ENCODE results near the gene CDH4. TPM values are rescaled to one million over a fixed set of nuclear protein-coding genes. Genes with fewer than 3 reads are reported as not detected.
A peak's percentile ranks its signal among the peaks of the same experiment; 100 is the strongest.
"Not testable (repeated sequence)": the region's sequence is repeated elsewhere in the genome, so short reads cannot be mapped to it uniquely, and the experiment has no call there.

Gene CDH4
- total RNA-seq, 1 donor from 2014 or later = 2.9 TPM

GRCh38 chr20:61980647-61981583 lies 728.9 kb downstream of the CDH4 start:
- no peaks in the 10 kb centered on the region for H3K79me2 ChIP-seq (ENCODE audit: low read depth)
- H3K9me3 ChIP-seq (ENCODE audit: low read depth) = no peaks in the 10 kb centered on the region
- H3K27me3 ChIP-seq = no peaks in the 10 kb centered on the region
- H3K4me1 ChIP-seq = peaks cover 5% of the 10 kb centered on the region
- H3K27ac ChIP-seq = no peak overlapping the region
- H3K9ac ChIP-seq = no peak overlapping the region
- peaks cover 2% of the 10 kb centered on the region for H3K27me3 Mint-ChIP-seq (ENCODE audit: insufficient read depth, low read depth)
- peaks cover 20% of the 10 kb centered on the region for H3K4me1 Mint-ChIP-seq
- no peak overlapping the region for H3K4me3 ChIP-seq
- H3K27ac Mint-ChIP-seq = peak overlapping the region; percentile 17
- H3K9me3 Mint-ChIP-seq = no peaks in the 10 kb centered on the region
- H3K4me3 Mint-ChIP-seq = peak overlapping the region; percentile 30
- DNase-seq (ENCODE audit: low spot score) = peak; percentile 60
- no peaks in the 10 kb centered on the region for H3K36me3 ChIP-seq
- TF ChIP-seq EZH2phosphoT487 (IDR thresholded peaks at IDR 0.05) (no peak), EZH2 (IDR thresholded peaks at IDR 0.05) (no peak)
- TF ChIP-seq, protein P1, sequence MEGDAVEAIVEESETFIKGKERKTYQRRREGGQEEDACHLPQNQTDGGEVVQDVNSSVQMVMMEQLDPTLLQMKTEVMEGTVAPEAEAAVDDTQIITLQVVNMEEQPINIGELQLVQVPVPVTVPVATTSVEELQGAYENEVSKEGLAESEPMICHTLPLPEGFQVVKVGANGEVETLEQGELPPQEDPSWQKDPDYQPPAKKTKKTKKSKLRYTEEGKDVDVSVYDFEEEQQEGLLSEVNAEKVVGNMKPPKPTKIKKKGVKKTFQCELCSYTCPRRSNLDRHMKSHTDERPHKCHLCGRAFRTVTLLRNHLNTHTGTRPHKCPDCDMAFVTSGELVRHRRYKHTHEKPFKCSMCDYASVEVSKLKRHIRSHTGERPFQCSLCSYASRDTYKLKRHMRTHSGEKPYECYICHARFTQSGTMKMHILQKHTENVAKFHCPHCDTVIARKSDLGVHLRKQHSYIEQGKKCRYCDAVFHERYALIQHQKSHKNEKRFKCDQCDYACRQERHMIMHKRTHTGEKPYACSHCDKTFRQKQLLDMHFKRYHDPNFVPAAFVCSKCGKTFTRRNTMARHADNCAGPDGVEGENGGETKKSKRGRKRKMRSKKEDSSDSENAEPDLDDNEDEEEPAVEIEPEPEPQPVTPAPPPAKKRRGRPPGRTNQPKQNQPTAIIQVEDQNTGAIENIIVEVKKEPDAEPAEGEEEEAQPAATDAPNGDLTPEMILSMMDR (IDR thresholded peaks at IDR 0.05) = peak; percentile 46
- peaks cover 20% of the 10 kb centered on the region for H3K36me3 Mint-ChIP-seq
- no peaks in the 10 kb centered on the region for H3F3A ChIP-seq (ENCODE audit: low read depth)
- H3K4me2 ChIP-seq = no peak overlapping the region
- H2AFZ ChIP-seq (replicated peaks) = no peak overlapping the region
- peaks cover 26% of the 10 kb centered on the region for H4K20me1 ChIP-seq (ENCODE audit: low read depth)

- not testable (repeated sequence) for H3K27me3 ChIP-seq; H3K4me3 Mint-ChIP-seq; H3K4me3 ChIP-seq; H3K27ac ChIP-seq; H2AFZ ChIP-seq (replicated peaks); DNase-seq (ENCODE audit: low spot score); H3K4me1 ChIP-seq; H3F3A ChIP-seq (ENCODE audit: low read depth); H3K9me3 Mint-ChIP-seq; H3K9me3 ChIP-seq (ENCODE audit: low read depth); H3K9ac ChIP-seq; H3K36me3 ChIP-seq; H3K27ac Mint-ChIP-seq; H3K27me3 Mint-ChIP-seq (ENCODE audit: insufficient read depth, low read depth); H3K79me2 ChIP-seq (ENCODE audit: low read depth); H3K4me2 ChIP-seq
- Mint-ChIP-seq H3K4me1 (peaks cover 18% of the 10 kb centered on the region), H3K36me3 (peaks cover 23% of the 10 kb centered on the region)
- H4K20me1 ChIP-seq (ENCODE audit: low read depth) = peaks cover 20% of the 10 kb centered on the region
Observed at GRCh38 chr20:61981691-61982090, 729.6 kb downstream of the CDH4 start.

DNA sequence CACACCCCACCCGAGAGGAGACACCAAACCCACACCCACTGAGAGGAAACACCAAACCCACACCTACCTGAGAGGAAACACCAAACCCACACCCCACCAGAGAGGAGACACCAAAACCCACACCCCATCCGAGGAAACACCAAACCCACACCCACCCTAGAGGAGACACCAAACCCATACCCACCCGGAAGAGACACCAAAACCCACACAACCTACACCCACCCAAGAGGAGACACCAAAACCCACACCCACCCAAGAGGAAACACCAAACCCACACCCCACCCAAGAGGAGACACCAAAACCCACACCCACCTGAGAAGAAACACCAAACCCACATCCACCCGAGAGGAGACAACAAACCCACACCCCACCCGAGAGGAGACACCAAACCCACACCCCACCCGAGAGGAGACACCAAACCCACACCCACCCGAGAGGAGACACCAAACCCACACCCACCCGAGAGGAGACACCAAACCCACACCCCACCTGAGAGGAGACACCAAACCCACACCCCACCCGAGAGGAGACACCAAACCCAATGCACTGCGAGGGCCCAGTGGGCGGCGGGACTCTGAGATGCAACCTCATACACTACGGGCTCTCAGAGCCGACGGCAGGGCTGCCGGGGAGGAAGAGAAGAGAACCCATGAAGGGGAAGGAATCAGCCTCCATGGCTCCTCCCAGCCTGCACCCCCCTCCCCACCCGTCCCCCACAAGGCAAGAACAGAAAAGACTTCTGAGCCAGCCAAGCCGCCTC lies 730.3 kb downstream of the CDH4 start:
- DNase-seq (ENCODE audit: low spot score) = no peak
- no peak overlapping the region for H3K4me3 Mint-ChIP-seq
- H3F3A ChIP-seq (ENCODE audit: low read depth) = no peaks in the 10 kb centered on the region
- H3K27ac Mint-ChIP-seq = no peak overlapping the region
- H3K36me3 Mint-ChIP-seq = peaks cover 27% of the 10 kb centered on the region
- no peak overlapping the region for H3K27ac ChIP-seq
- H3K27me3 ChIP-seq = no peaks in the 10 kb centered on the region
- H3K4me3 ChIP-seq = no peak overlapping the region
- no peaks in the 10 kb centered on the region for H3K36me3 ChIP-seq
- H3K4me1 ChIP-seq = no peaks in the 10 kb centered on the region
- no peaks in the 10 kb centered on the region for H3K9me3 ChIP-seq (ENCODE audit: low read depth)
- no peaks in the 10 kb centered on the region for H3K79me2 ChIP-seq (ENCODE audit: low read depth)
- peaks cover 16% of the 10 kb centered on the region for H4K20me1 ChIP-seq (ENCODE audit: low read depth)
- H3K9ac ChIP-seq = no peak overlapping the region
- peaks cover 15% of the 10 kb centered on the region for H3K4me1 Mint-ChIP-seq
- no peak for TF ChIP-seq EZH2 (IDR thresholded peaks at IDR 0.05)
- TF ChIP-seq, protein P1 (IDR thresholded peaks at IDR 0.05) = no peak
- no peak for TF ChIP-seq EZH2phosphoT487 (IDR thresholded peaks at IDR 0.05)
- H3K9me3 Mint-ChIP-seq = no peaks in the 10 kb centered on the region
- H2AFZ ChIP-seq (replicated peaks) = no peak overlapping the region
- peaks cover 2% of the 10 kb centered on the region for H3K27me3 Mint-ChIP-seq (ENCODE audit: insufficient read depth, low read depth)
- no peak overlapping the region for H3K4me2 ChIP-seq

All from neural progenitor cell (in vitro differentiated cells).